GM13977 (cell line): ENCODE measurements around the gene ARID3B.

ENCODE experiments used
- DNase-seq: peaks from one replicate; pipeline ENCODE4 v3.0.0; 2012; ENCODE audit warnings: low spot score
- in situ Hi-C: fragments of 300-500 bp; cut with MboI; formaldehyde crosslinking; loops from one replicate; pipeline ENCODE4 v1.12.0; 2022; ENCODE audit warnings: low sequenced_read_pairs, low pct_unique_long_range_greater_than_20kb, mixed read lengths, inconsistent platforms; ENCODE audit not compliant: unreplicated experiment
- TF ChIP-seq, protein P1 (sequence below): IDR thresholded peaks from 2 replicates; pipeline ENCODE4 v1.5.1; 2012; ENCODE audit warnings: mild to moderate bottlenecking, control low read depth; ENCODE audit not compliant: insufficient read depth; ENCODE audit errors: extremely low read depth, missing control alignments

Gene ARID3B

DNA sequence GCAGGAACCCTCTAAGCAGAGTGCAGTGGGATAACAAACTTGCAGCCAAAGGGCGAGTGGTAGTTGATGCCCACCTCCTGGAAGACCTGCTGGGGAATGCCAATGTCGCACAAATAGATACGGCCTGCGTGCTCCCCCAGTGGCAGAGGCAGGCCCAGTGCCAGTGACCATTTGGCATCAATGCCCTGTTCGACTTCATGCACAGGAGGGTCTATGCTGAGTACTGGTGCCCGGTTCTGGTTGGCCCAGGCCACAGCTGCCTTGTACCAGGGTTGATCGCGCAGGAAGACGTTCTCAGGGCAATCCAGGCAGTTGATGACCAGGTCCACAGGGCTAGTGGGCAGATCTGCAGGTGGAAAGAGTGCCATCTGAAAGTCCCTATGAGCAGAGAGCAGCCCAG lies 91.6 kb downstream of the ARID3B start:
- DNase-seq: no peak
- in situ Hi-C loops: loop anchor here (5.0 to 25.0 kb wide), 2 partner anchors 135 to 305 kb away; partner anchors contain the start of gene COX5A
- TF ChIP-seq, protein P1, sequence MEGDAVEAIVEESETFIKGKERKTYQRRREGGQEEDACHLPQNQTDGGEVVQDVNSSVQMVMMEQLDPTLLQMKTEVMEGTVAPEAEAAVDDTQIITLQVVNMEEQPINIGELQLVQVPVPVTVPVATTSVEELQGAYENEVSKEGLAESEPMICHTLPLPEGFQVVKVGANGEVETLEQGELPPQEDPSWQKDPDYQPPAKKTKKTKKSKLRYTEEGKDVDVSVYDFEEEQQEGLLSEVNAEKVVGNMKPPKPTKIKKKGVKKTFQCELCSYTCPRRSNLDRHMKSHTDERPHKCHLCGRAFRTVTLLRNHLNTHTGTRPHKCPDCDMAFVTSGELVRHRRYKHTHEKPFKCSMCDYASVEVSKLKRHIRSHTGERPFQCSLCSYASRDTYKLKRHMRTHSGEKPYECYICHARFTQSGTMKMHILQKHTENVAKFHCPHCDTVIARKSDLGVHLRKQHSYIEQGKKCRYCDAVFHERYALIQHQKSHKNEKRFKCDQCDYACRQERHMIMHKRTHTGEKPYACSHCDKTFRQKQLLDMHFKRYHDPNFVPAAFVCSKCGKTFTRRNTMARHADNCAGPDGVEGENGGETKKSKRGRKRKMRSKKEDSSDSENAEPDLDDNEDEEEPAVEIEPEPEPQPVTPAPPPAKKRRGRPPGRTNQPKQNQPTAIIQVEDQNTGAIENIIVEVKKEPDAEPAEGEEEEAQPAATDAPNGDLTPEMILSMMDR: no peak

DNA sequence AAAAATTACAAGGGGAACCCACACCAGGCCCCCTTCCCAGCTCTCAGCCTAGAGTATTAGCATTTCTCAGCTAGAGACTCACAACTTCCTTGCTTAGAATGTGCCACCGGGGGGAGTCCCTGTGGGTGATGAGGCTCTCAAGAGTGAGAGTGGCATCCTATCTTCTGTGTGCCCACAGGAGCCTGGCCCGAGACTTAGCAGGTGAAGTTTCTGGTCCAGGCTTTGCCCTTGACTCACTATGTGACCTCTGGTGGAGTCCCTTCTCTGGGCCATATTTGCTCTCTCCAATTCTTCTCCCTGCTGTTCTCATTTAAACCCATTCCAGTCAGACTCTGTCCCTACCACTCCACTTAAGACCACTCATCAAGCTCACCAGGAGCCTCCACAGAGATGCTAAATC lies 92.8 kb downstream of the ARID3B start:
- TF ChIP-seq, protein P1: peak; percentile 14
- in situ Hi-C loops: loop anchor here (5.0 to 25.0 kb wide), 2 partner anchors 134 to 304 kb away; partner anchors contain the start of gene COX5A
- no peak for DNase-seq

DNA sequence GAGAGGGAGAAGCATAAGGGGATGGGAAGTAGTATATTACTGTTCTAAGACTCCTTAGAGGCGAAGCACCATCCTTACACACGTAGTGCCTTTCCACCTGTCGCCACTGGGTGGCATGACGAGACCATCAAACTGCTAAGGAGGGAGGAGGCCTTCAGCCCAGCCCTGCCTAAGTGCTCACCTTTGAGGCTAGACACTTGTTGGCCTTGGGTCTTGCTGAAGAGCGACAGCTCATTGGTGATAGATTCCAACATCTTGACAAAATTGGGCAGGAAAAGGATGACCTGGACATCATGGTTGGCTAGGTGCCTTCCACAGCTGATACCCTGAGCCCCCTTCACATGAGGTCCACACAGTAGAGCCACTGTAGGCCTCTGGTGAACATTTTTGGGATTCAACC lies 94.2 kb downstream of the ARID3B start:
- in situ Hi-C loops: loop anchor here (25.0 kb wide), 1 partner anchor 302 kb away; the partner anchor contains the start of gene COX5A
- peak; percentile 76 for DNase-seq
- TF ChIP-seq, protein P1: peak; percentile 92

GRCh38 chr15:74636984-74637383 lies 96.0 kb downstream of the ARID3B start:
- no peak for DNase-seq
- TF ChIP-seq, protein P1: no peak
- in situ Hi-C loops: loop anchor here (25.0 kb wide), 1 partner anchor 300 kb away; the partner anchor contains the start of gene COX5A

DNA sequence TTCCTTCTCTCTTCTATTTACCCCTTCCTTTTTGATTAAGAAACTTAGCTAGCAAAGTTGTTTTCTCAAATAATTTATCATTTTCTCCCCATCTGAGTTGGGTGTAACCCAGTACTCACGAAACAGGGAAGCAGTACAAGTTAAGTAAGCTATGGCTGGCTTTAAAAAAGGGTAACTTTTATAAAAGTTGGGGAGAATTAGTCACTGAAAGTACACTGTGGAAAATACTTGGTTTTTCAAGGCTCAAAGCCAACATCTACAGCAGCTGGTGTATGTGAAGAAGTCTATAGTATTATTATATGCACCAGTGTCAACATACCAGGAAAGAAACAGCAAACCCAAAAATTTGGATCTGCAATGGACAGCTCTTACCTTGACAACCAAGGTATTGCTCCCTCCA lies 100.1 kb downstream of the ARID3B start:
- TF ChIP-seq, protein P1: no peak
- no peak for DNase-seq
- in situ Hi-C loops: loop anchor here (25.0 kb wide), 1 partner anchor 296 kb away; the partner anchor contains the start of gene COX5A

DNA sequence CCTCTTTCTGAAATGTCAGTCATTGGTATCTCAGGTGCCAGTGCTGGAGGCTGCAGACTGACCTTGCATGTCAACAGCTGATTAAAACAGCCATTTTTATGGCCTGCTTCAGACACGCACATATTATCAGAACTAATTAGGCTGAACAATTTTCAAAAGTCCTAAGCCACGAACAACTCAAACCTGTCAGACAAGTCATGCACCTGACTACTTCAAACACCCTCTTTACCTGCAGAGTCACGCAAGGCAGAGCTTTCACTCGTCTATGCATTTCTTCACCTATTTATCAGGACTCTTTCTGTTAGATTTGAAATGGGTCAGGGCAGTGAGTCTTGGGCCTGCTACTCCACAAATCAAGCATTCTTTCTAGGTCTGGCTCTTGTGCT lies 101.3 kb downstream of the ARID3B start:
- TF ChIP-seq, protein P1: no peak
- DNase-seq: no peak
- in situ Hi-C loops: loop anchor here (25.0 kb wide), 1 partner anchor 295 kb away; the partner anchor contains the start of gene COX5A
